Stimulated activated CD8-positive, alpha-beta memory T cell treated with anti-CD3 and anti-CD28 coated beads, Interleukin-4, amount 100 ng/mL, for 48 hours (primary cell): ENCODE measurements around the gene CRYAB.

Source experiments
- DNase-seq: peaks from one replicate; pipeline ENCODE4 v3.0.0-alpha.2; 2020

The CRYAB gene, protein sequence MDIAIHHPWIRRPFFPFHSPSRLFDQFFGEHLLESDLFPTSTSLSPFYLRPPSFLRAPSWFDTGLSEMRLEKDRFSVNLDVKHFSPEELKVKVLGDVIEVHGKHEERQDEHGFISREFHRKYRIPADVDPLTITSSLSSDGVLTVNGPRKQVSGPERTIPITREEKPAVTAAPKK

DNA sequence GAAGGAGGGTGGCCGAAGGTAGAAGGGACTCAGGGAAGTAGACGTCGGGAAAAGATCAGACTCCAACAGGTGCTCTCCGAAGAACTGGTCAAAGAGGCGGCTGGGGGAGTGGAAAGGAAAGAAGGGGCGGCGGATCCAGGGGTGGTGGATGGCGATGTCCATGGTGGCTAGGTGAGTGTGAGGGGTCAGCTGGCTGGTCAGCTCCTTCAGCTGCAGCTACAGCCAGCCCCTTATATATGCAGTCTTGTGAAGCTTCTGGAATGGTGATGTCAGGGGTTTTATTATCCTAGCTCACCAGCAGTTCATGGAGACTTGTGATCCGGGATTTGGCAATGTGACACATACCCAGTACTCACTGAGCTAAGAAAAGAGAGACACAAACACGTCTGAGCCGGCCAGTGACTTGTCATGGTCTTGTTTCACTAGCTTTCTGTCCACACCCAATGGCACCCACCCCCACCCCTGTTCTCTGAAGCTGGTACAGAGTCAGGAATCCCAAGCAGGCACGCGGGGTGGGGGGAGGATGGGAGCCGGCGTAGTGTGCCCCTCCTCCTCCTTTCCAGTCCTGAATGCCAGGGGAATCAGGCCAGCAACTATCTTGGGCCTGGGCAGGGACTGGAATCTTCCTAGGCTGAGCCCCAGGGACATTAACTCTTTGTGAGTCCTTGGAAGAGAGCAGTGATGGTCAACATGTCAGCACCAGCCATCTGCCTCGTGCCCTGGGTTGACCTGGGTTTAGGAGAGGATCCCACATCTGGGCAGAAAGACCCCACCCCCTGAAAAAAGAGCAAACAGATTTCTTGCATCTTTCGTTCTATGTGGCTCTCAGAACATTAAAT, at the start of gene CRYAB:
TSS of gene CRYAB (minus strand) at position 208 of the 839 bp plus-strand sequence. CDS start at position 162, 46 bp downstream.
- DNase-seq, result no peak

- no peak for DNase-seq
Measured at GRCh38 chr11:111960916-111961315, 49.3 kb upstream of the CRYAB start.

- no peak for DNase-seq
Measured at GRCh38 chr11:111957663-111958444, 46.3 kb upstream of the CRYAB start.

DNA sequence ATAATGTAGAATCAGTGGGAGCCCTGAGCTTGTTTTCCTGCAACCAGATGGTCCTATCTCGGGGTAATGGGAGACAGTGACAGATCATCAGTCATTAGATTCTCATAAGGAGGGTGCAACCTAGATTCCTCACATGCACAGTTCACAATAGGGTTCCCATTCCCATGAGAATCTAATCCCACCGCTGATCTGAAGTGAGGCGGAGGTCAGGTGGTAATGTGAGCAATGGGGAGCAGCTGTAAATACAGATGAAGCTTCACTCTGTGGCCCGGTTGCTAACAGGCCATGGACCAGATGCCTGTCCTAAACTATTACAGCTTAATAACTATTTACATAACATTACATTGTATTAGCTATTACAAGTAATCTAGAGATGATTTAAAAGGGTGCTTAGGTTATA, 42.6 kb upstream of the CRYAB start:
- DNase-seq, result no peak

DNA sequence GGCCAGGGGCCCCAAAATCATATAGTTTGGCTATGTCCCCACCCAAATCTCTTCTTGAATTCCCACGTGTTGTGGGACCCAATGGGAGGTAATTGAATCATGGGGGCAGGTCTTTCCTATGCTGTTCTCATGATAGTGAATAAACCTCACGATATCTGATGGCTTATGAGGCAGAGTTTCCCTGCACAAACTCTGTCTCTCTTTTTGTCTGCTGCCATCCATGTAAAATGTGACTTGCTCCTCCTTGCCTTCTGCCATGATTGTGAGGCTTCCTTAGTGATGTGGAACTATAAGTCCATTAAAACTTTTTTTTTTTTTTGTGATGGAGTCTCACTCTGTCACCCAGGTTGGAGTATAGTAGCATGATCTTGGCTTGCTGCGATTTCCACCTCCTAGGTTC, 40.0 kb upstream of the CRYAB start:
- DNase-seq, result no peak

DNA sequence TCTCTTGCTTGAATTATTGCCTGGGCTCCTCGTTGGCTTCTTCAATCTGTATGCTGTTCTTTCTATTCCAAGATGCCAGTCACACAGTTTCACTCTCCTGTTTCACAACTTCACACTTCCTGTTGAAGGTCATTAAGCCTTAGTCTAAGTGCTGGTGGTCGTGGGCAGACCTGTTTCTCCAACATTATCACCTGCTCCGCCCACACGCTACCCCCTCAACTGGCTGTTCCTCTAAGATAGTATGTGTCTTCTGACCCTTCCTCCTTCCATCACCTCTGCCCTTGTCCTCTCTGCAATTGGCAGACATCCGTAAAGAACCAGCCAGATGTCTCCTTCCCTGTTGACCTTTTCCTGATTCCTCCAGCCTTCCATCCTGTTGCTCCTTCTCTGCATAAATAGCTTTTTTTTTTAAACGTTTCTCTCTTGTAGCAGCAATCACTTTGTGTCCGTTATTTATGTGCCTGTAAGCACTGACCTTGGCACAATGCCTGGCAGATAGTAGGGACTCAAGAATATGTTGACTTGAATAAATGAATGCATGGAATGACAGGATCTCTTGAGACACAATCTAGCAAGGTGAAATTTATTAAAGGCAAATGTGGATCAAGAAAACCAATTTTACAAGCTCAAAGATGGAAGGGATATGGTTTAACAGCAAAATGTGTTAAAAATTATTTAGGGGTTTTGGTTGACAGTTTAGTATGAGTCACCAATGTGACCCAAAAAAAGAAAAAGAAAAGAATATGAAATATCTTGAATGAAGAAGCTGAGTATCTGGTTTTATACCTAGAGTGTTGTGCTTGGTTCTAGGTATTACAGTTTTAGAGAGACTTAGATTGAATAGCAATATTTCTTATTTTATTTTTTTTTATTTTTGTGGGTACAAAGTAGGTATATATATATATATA, 38.2 kb upstream of the CRYAB start:
- no peak for DNase-seq

DNA sequence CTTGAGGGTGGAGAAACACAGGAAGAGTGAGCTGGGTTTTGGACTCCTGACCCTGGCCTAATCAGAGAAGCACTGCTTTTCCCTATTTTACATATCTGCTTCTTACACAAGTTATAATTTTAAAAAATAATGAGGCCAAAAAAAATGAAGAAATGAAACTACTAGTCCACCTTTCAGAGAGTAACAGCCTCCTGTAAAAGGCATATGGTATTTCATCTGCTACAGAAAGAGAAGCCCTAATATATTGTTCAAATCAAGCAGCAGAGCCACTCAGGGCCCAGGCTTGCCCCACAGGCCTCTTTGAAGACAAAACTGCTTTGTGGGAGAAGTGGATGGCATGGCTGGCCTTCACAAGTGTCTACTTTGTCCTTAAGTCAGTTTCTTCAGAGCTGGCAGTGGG, 35.6 kb upstream of the CRYAB start:
- DNase-seq, result no peak

GRCh38 chr11:111946499-111946898, 34.9 kb upstream of the CRYAB start:
- no peak for DNase-seq

DNA sequence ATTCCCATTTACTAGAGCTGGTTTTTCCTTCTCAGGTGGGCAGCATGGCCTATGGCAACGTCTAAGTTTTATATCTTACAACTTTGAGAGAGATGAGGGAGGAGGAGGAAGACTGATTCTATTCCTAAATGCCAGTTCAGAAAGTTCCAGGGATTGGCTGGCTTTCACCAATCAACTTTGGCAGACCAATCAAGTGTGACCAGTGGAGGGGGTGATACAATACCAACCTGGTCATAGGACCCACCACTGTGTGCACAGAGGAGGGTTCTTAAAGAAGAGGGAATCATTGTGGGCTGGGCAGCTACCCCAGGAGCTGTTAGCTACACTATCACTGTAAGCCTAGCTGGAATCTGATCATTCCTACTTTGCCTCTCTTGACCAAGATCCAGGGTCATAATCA, 33.6 kb upstream of the CRYAB start:
- no peak for DNase-seq

- no peak for DNase-seq
Measured at GRCh38 chr11:111944651-111945051, 33.1 kb upstream of the CRYAB start.

DNA sequence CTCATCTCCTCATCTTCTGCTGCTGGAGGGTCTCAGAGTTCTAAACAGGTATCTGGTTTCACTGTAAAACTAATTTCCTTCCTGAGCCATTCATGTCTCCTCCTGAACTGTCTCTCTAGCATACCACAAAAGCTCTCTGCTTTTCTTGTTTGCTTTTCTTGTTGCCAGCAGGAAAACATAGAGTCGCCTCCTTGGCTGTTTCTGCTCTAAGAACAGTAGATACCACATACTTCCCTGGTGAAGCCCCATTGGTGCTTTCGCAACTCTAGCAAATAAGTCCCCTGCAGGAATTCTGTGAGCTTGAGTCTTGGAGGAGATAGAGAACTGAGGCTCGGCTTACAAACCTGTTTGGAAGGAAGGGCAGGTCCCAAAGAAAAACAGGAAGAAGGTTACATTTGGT, 32.6 kb upstream of the CRYAB start:
- no peak for DNase-seq

- DNase-seq, result no peak
Measured at GRCh38 chr11:111942829-111943228, 31.3 kb upstream of the CRYAB start.

DNA sequence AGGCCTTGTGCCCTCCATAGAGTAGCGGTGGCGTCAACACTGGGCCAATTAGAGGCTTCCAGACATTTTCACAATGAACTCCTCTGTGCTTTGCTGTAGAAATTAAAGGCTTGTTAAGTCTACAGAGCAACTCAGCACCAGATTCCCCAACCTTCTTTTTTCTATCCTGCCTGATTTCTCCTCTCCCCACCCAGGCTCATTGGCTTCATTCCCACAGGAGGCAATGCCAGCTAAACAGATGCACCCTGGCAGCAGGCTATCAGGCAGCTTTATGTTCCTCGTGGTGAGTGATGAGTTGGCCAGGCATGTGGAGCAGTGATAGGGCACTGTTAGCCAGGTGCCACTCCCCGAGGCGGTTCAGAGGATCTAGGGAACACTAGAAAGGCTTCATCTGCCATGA, 30.4 kb upstream of the CRYAB start:
- no peak for DNase-seq

- no peak for DNase-seq
Measured at GRCh38 chr11:111939836-111940604, 28.4 kb upstream of the CRYAB start.

DNA sequence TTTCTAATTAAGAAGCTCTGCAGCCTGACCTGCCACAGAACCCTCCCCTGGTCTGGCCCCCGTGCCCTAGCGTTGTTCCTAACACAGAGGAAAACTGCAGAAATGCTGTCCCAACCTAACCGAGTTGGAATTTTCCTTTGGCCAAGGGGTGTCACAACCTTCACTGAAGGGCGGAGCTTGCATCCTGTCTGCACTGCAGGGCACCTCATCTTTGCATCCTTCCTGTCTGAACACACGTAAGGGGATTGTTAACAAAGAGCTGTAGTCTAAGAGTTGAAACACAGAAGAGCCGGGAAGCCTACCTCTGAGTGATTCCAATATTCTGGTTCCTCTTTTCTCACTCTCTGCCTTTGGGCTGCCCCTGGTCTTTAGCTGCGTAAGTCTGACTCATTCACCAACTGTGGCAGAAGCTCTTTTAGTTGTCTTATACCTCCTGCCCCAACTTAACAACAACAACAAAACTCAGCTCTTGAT, 27.2 kb upstream of the CRYAB start:
- peak; percentile 57 for DNase-seq

GRCh38 chr11:111937844-111938243, 26.3 kb upstream of the CRYAB start:
- no peak for DNase-seq

DNA sequence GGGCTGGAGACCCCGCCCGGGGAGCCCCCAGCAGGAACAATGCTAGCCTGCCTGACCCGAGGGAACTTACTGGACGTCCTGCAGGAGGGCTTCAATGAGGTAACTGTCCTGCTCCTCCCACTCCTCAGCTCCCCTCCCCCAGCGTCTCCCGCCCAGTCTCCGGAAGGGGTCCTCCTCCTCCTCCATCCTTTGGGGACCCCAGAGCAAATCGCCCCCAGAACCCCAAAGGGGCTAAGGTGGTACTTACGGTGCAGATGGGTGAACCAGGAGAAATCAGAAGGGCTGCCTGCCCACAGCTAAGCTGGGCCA, 25.8 kb upstream of the CRYAB start:
- DNase-seq, result peak; percentile 50

DNA sequence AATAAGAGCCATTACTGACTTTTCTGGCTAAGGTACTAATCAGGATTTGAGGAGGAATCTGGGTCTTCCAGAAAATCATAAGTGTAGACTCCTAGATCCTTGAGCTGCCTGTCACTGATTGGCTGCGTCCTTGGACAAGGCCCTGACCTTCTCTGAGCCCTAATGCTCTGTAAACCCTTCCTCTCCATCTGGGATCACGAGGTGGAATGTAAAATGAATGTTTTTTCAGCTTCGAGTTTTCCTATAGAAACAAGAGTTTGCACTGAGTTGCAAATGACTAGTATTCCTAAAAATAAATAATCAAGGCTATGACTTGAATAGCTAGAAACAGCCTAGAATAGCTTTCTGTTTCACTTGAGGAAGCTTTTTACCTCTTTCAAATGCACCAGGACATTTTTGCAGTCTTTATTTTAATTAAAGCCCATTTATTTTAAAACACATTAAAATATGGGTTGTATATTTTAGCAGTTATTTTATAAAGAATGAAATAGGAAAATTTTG, 24.5 kb upstream of the CRYAB start:
- no peak for DNase-seq

- DNase-seq, result peak; percentile 33
Measured at GRCh38 chr11:111935317-111936039, 23.9 kb upstream of the CRYAB start.

GRCh38 chr11:111934306-111934705, 22.7 kb upstream of the CRYAB start:
- no peak for DNase-seq

- DNase-seq, result no peak
Measured at GRCh38 chr11:111933872-111934271, 22.3 kb upstream of the CRYAB start.
